ENCODE data around the gene TMEM98. TPM values are rescaled to one million over a fixed set of nuclear protein-coding genes. Genes with fewer than 3 reads are reported as not detected.

Gene TMEM98
- total and polyA plus RNA-seq, 2 of the 4 experiments (the other 2 are of a cell fraction) = 173 to 195 TPM

- POLR2A ChIA-PET (ENCODE audit: unreplicated experiment) = no interaction called here
- Histone ChIP-seq H3K79me1 (ENCODE audit: low read depth in 1 of 2, low read length in 2 of 2) (no peaks in the 10 kb centered on the region), H3K14ac (replicated peaks; ENCODE audit: low read depth, low read length) (no peak overlapping the region), H4K8ac (ENCODE audit: low read depth in 2 of 2, low read length in 2 of 2) (no peak overlapping the region), H3K23ac (ENCODE audit: low read depth, low read length) (no peak overlapping the region), H2BK15ac (ENCODE audit: low read depth, low read length) (no peak overlapping the region), H3K4me1 (ENCODE audit: control insufficient read depth, insufficient read depth, low read length) (no peaks in the 10 kb centered on the region), H3K27me3 (ENCODE audit: control insufficient read depth, insufficient read depth, low read length) (no peaks in the 10 kb centered on the region), H2BK5ac (ENCODE audit: low read depth, low read length, poor library complexity, severe bottlenecking) (no peak overlapping the region), H3K36me3 (ENCODE audit: control insufficient read depth, insufficient read depth, low read length) (no peaks in the 10 kb centered on the region), H4K91ac (ENCODE audit: insufficient read depth, low read depth, low read length) (no peak overlapping the region), H3K9me3 (ENCODE audit: control insufficient read depth, insufficient read depth, low read length) (no peaks in the 10 kb centered on the region), H3K9me1 (ENCODE audit: insufficient read depth, low read length) (no peaks in the 10 kb centered on the region), H3K18ac (ENCODE audit: low read depth, low read length) (no peak overlapping the region), H3K56ac (ENCODE audit: extremely low read depth, insufficient read depth, low read length) (no peak overlapping the region), H3K9ac (ENCODE audit: low read depth, low read length) (no peak overlapping the region), H2AK5ac (ENCODE audit: low read depth, low read length) (no peak overlapping the region), H2BK120ac (ENCODE audit: low read depth, low read length) (no peak overlapping the region), H2AFZ (replicated peaks; ENCODE audit: low read length, poor library complexity) (no peak overlapping the region), H3K4me3 (ENCODE audit: insufficient read depth, low read depth, low read length) (no peak overlapping the region), H3K27ac (ENCODE audit: insufficient read depth, low read length) (no peak overlapping the region), H2BK20ac (ENCODE audit: low read depth, low read length) (no peak overlapping the region), H3K4ac (ENCODE audit: low read depth, low read length) (no peak overlapping the region), H4K5ac (ENCODE audit: low read depth, low read length) (no peak overlapping the region), H2AK9ac (replicated peaks; ENCODE audit: low read depth, low read length, poor library complexity) (no peak overlapping the region), H3K4me2 (ENCODE audit: low read depth, low read length) (no peak overlapping the region), H4K20me1 (ENCODE audit: insufficient read depth, low read length) (no peaks in the 10 kb centered on the region)
- no TSS peak for BruUV-seq (replicated peaks)
- ATAC-seq (ENCODE audit: low read depth) = no peak
- in situ Hi-C loops (cut with MboI; ENCODE audit: low sequenced_read_pairs) = no loop called here
- TF ChIP-seq POLR2A (IDR thresholded peaks at IDR 0.05; ENCODE audit: low read depth, low read length) (no peak), NFE2L2 (IDR thresholded peaks at IDR 0.05; ENCODE audit: low read depth, low read length) (no peak), CHD1 (IDR thresholded peaks at IDR 0.05; ENCODE audit: low read depth, low read length) (no peak), CTCF (conservative IDR thresholded peaks at IDR 0.05; ENCODE audit: low read depth, low read length) (no peak), SMC3 (IDR thresholded peaks at IDR 0.05; ENCODE audit: low read depth, low read length) (no peak), BHLHE40 (IDR thresholded peaks at IDR 0.05; ENCODE audit: low read depth, low read length) (no peak), RFX5 (IDR thresholded peaks at IDR 0.05; ENCODE audit: low read depth, low read length) (no peak), FOS (IDR thresholded peaks at IDR 0.05; ENCODE audit: low read depth, low read length) (no peak), CEBPB (IDR thresholded peaks at IDR 0.05; ENCODE audit: low read depth, low read length) (no peak), MAZ (IDR thresholded peaks at IDR 0.05; ENCODE audit: borderline replicate concordance, low read depth, low read length) (no peak), MAFK (IDR thresholded peaks at IDR 0.05; ENCODE audit: low read depth, low read length) (no peak), RAD21 (IDR thresholded peaks at IDR 0.05; ENCODE audit: low read length) (no peak), MXI1 (IDR thresholded peaks at IDR 0.05; ENCODE audit: borderline replicate concordance, low read depth, low read length) (no peak), RCOR1 (IDR thresholded peaks at IDR 0.05; ENCODE audit: insufficient replicate concordance, low read length) (no peak), USF2 (IDR thresholded peaks at IDR 0.05; ENCODE audit: low read depth, low read length) (no peak), ELK1 (IDR thresholded peaks at IDR 0.05; ENCODE audit: borderline replicate concordance, low read depth, low read length) (no peak)
- CTCF ChIA-PET = no interaction called here
- no peak for DNase-seq
- intact Hi-C loops (cut with micrococcal nuclease) = no loop called here
- dilution Hi-C loops (cut with HindIII; ENCODE audit: low sequenced_read_pairs, unreplicated experiment) = no loop called here
- no CpG with 5 or more reads among the region's 4 CpGs for WGBS, 2 experiments (ENCODE audit: extremely low coverage in 2 of 2, insufficient read length in 1 of 2)
Measured at GRCh38 chr17:32976131-32976530, 48.2 kb downstream of the TMEM98 start.

Data from IMR-90 (cell line).